HG03280 (cell line): ENCODE results near the gene SIM1.
A peak's percentile ranks its signal among the peaks of the same experiment; 100 is the strongest.

Source experiments
- ATAC-seq: cut with Tn5 transposase; IDR thresholded peaks from one replicate; pipeline ENCODE4 v1.9.1; 2021; ENCODE audit warnings: mild to moderate bottlenecking, moderate library complexity; ENCODE audit not compliant: unreplicated experiment

Gene SIM1

DNA sequence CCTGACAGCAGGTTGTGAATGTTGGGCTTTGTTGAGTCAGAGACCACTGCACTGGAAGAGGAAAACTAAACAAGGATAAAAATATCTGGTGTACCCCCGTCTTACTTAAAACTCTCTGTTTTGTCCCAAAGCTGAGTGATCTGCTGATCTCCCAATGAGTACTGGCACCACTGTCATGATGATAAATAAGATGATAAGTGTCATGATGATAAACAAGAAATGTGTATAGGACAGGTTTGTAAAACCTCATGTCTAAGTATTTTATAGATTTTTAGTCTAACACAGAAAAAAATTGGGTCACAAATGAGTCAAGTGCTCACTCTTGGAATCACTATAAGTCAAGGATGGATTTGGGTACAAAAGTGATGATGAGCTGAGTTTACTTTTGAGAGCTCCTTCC lies 8.5 kb upstream of the SIM1 start:
- no peak for ATAC-seq

DNA sequence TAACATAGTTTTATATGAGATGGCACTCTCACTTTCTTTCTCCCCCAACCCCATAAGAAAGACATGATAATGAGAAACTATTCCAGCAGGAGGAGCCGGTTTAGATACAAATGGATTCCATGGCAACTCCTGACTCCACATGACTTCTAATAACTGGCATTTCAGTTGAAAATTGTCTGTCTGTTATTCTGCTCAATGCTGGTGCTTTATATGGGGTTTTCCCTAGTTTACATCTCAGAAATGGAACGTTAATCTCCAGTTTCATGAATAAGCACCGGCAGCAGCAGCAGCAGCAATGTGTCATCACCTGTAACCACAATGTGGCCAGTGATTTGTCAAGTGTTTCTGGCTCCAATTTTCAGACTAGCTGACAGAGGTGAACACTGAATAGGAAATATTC lies 8.0 kb upstream of the SIM1 start:
- peak; percentile 79 for ATAC-seq

DNA sequence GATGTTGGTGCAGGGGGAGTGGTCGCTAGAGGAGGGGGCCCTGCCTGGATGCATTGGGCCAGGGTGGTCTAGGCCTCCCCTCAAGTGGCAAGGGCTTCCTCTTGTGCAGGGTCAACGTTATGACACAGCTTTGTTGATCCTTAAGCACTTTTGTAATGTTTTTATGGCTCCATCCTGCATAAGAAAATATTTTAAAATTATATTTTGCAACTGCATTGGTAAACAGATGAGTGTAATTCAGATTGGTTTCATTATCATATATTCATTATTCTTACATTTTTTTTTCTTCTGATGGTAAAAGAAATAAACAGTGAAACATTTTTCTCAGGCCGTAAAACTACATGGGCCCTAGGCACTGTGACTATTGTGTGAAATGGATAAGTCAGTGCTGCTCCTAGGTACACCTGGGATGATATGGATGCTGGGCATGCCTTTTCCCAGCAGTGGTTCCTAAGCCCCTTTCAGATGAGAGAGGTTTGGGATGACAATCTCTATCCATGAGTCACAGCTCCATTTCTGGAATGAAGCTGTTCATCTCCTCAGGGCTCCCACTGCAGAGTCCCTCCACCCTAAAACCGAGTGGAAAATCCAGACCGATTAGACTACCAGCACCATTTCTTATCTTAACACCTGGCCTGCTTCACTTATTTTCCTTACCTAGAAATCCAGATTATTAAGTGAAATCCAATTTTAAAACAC lies 5.8 kb upstream of the SIM1 start:
- no peak for ATAC-seq

DNA sequence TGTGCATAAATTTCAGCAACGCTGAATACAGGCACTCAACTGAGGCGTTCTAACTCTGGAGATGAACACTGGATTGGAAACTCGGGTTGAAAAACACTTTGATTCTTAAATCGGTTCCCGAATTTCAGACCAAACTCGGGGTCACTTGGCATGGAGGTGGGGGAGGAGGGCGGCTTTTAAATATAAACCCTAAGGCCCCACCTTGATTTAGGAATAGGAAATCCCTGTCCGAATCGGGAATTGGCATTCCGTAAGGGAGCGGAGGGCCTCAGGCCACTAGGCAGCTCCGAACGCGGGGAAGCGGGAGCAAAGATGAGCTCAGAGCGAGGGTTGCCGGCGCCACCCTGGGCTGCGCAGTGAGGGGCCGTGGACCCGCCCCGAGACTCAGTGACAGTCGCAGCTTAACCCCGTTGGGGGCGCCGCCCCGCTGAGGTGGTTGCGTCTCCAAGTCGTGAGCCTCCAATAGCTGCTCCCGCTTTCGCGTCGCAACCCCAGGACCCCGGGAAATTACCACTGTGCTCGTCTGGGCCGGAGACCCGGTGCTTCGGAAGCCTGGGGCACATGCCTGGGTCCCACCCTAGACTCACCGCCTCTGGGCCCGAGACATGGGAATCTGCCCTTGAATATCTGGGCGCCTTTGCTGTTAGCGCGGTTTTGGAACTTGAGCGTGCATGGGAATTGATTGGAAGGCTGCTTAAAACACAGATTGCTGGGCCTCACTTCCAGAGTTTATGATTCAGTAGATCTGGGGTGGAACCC lies 4.6 kb upstream of the SIM1 start:
- ATAC-seq = no peak

DNA sequence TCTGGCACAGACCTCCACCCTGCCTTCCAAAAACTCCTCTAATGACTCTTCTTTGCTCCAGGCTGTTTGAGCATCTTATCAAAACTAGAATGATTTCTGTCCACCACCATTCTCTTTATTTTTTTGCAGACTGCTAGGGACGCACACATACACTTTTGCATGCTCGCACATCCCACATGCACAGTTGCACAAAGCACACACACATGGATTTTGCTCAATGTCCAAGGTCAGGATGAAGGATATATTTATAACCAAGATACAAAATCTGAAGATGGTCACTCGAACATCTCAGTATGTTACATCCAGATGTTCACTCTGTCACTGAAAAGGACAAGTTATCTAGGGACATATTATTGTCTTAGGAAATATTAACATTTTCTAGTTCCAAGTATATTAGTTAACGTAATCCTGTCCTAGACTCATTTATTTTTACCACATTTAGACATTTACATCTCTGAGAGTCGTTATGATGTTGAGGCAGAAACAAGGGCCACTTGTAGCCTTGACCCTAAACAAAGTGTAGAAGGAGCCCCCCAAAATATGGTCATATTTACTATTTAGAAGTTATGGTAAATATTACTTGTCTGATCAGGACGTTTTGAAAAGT lies 3.4 kb upstream of the SIM1 start:
- no peak for ATAC-seq

DNA sequence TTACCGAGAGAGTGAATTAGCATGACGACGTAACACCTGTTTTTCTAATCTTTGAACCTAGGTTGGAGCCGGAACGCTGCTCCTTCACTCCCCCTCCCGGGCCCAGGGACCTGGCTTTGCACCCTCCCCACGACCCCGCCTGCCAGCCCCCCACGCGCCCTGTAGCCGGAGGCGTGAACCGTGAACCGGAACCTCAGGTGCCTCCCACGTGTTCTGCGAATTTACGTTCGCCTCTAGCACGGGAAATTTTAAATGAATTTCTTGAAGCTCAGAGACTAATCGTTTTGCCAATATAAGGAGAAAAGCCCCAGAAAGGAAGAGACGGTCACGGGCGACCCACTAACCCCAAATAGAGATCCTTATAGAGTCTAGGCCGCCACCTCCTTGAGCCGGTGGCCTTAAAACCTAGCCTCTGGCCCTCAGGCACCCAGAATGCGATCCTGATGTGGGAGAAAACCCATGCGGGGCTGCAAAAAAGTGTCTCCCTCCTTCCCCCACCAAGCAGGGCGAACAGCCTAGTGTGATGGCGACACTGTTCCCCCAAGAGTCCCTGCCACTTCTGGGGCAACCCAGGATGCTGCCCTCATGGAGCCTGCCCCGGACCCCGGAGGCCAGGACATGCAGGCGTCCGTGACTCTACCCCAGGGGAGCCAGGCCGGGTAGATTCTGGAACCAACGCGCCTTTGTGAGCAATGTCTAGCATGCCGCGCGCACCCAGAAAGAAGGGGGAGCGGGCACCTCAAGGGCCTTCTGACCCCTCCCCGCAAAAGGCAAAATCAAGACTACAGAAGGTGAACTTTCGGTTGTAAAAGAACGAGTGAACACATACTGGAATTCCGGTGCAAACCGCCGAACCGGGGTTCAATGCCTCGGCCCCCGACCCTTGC lies 2.7 kb upstream of the SIM1 start:
- no peak for ATAC-seq

DNA sequence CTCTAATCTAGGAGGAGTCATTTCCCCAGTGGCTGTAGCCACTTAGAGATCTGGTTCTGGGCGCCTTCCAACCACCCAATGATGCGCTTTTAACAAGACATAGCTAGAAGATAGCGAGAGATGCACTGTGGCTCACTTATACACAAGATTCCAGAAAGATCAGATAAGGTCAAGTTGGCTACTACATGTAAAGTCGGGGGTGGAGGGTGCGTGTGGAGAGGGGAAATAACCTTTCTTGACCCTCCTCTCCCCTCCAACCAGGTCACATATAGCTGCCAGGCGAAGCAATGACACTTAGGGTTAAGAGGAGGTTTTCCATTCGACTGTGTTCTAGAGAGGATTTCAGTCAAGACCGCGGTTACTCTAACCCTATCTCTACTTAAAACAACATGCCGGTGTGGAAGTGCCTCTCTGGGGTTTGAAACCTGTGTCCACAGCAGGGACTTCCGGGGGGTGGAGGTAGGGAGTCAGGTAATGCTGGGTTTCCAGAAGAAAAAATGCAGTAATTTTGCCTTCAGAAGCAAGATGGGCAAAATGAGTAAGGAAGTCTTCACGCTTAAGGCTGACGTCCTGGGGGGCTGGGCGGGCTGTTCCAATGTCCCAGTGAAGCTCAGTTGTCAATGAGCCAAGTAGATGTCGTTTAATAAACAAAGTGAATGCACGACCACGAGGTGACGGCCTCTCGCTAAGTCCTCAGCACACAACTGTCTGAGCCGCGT lies 1.8 kb upstream of the SIM1 start:
- ATAC-seq = no peak

DNA sequence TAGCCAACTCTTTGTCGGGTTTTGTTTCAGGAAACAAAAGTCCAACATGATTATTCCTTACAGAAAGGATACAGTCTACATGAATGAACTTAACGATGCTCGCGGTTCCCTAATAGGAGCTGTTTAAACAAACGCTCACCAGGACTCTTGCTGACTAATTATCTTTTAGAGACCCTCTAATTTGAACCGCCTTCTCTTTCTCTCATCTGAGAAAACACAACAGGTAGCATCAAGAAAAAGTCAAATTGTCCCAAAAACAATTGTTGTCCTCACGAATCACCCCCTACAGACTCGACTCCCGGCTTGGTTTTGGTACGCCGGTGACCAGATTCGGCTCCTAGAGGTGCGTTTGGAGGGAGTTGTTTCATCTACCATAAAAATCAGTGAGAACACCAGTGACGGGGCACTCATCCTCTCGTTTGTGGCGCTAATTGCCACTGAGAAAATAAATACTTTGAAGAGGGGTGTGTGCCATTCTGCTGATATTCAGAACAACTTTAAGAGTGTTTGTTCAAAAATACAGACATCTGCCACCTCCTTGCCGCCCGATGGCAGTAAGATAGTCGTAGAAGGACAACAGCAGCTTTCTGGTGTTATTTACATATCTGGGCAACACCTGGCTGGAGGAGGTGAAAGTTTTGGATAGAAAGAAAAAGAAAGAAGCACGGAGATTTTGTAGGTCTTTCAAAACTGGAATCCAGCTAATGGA lies 1.1 kb upstream of the SIM1 start:
- ATAC-seq = no peak

DNA sequence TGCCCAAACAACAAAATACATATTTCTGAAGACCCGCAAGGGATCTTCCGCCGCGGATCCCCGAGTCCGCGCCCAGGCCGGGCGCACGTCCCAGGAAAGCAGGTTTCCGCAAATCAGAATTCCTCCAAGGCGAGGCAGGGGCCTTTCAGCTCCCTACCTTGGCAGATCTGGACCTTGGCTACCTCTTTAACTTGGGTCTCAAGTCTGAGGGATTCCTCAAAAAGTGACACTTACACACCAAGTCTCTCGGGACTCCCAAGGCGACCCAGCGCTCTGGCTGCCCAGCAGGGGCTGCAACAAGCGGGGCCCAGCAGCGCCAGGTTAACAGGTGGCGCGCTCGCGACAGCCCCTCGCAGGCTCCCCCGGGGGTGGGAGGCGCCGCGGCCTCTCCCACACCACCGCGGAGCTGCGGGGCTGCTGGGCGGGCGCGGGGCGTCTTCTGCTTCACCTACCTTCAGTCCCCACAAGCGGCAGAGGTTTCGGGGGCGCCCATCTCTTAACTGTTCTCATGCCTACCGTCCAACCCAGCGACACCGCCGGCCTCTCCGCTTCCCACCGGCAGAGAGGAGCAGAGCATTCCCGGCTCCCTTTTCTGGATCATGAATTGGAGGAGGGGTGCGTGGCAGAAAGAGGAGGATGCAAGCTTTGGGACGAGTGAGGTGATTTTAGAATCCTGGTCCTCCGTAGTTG lies 414 bp downstream of the SIM1 start:
- ATAC-seq = no peak

DNA sequence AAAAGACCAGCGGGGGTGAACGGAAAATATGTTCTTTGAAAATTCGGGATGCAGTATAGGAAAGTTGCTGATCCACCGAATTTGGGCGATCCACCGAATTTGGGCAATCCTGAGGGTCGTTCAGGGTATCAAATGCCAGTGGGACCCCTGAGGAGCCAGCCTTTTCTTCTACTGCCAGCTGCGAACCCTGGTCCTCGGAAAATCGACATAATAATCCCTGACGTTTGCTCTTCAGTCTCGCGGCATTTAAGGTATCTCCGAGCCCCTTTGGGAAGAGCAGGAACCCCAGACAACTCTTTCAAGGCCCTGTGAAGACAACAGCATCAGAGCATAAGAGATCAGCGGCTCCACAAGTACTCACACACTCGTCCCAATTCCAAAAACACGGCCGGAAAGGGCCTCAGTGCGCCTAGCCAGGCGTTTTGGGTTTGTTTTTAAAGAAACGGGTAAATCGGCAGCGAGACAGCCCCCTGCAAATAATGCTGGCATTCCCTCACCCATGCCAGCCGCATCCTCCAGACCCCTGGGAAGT lies 1.0 kb downstream of the SIM1 start:
- ATAC-seq = no peak

DNA sequence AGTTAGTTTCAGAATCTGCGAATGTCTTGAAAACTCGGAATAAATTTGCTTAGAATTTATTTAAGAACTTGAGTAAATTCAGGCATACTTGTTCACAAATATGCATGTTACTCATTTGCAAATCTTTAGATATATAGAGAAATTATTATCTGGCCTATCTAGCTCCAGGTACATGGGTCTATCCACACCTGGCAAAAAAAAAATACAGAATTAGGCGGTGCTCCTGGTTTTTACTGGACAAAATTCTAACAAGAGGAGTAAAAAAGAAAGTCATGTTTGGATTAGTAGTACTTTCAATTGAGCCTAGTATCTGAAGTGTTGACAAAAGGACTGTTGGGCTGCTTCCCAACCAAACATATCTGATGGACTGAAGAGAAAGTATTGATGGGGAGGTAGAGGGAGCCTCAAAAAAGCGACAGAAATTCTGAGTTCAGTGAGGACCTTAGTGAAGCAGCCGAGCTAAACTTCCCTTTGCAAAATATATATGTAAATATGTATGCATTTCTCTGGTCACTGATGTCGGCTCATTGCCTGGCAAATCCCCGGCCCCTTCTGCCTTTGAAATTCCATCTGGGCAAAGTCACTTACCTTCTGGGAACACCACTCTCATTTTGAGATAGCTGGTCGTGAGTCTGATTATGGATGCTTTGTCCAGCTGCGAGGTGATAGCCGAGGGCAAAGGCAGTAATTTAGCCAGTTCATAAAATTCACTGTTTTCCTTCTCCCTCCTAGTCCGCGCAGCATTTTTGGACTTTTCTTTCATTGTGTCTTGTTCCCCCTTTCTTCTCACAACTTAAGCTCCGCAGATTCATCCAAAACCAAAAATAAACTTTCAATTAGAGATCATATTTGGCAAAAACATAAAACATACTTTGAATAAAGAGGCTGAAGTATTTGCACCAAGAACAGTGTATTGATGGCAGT lies 1.8 kb downstream of the SIM1 start:
- ATAC-seq = no peak

DNA sequence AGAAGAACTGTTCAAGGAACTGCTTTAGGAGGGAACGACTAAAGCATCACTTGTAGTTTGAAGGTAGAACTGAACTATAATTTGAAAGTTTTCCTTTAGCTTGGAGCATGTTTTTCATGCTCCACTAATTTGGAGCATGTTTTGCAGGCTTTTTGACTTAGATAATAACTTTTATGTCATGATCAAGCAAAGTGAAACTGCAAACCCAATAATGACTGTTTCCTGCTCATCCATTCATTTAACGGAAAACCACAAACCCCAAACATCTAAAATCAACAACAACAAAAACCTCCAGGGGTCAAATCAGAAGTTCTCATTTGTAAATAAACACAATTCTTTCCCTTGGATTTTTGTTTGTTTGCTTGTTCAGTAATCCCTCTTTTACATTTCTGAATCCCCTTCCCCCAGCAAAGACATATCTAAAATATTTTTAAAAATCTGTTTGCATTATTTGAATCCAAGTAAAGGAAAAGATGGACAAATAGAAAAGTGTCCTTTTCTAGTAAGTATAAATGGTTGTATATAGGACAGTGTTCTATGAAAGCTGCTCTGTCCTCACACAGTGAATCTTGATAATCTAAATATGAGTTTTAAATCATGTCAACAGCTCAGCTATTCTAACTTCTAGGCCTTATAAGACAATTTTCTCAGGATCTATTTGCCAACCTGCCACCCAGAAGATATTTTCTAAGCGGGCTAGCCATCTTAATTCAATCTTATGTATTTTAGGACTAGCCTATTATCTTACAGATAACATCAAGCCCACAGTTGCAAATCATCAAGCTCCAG lies 2.6 kb downstream of the SIM1 start:
- no peak for ATAC-seq

DNA sequence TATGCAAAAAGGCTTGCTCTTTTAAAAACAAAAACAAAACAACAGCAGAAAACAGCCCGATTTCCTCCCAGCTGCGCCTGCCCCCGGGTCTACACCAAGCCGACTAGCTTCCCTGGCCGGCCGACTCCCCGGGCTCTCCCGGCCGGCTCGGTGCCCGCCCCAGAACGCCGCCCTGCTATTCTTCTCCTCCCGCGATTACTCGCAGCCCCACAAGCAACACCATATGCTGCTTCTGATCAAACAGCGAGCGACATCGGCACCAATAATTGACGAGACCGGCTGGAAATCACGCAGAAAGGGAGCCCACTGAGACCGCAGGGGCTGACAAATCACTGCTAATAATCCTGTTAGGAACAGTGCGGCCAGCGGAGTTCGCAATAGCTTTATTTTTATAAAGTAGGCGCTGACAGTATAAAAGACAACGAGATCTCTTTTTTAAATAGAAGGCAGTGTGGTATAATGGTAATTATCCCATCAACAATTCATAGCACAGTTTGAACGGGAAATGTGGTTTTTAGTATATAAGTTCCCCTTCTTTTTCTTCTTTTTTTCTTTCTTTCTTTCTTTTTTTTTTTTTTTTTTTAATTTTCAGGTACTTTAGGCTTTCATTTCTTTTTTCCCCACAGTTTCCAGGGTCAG lies 3.3 kb downstream of the SIM1 start:
- no peak for ATAC-seq

DNA sequence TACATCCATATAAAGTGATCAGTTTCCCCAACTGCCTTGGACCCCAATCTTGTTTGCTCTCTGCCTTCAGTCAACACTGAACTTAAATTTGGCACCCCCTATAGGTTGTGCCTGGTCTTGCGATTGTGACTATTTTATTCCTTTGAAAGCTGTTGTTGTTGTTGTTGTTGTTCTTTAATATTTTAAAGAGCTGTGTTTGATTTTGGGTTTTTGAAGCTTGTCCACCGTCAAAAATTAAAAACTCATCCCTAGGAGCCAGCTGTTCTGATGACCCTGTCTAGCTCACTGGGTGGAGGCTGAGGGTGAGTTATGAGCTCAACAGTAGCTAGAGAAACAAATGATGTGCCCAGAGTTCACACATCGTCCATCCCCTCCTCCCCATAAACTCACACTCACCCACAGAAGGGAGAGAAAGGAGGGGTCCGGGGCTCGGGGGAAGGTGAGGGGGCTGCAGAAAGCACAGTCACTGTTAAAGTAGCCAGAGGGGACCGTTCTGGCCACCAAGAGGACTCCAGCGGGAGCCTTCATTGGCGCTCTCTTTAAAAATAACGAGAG lies 4.0 kb downstream of the SIM1 start:
- ATAC-seq = no peak

DNA sequence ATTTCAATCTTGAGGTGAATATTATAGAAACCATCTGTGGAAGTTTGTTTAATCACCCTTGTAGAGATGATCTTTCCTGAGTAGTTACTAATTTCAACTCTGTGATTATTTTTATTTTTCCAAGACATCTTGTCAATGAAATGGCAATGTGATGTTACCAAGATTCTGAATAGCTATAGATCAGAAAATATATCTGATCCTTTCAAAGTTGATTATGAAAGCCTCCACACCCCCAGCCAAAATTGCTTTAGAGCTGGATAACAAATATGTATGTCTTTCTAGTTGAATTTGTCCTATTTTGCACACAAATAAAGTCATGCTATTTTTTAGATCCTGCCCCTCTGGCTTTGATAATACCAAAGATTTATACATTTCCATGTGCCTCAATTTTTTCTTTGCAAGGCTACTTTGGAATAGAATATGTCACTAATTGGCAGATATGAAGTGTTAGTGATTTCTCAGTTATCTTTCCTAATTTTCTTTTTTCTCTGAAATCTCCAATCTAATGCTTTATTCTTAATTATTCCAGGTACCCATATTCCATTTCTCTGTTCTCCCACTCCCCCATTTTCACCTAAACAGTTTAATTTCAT lies 5.0 kb downstream of the SIM1 start:
- no peak for ATAC-seq
